GM19372 (cell line): Measurements from ENCODE around the gene DCAF15.

Experiments
- ATAC-seq: cut with Tn5 transposase; IDR thresholded peaks from one replicate; pipeline ENCODE4 v1.9.1; 2021; ENCODE audit warnings: mild to moderate bottlenecking, low read depth, moderate library complexity; ENCODE audit not compliant: unreplicated experiment

DCAF15 gene

DNA sequence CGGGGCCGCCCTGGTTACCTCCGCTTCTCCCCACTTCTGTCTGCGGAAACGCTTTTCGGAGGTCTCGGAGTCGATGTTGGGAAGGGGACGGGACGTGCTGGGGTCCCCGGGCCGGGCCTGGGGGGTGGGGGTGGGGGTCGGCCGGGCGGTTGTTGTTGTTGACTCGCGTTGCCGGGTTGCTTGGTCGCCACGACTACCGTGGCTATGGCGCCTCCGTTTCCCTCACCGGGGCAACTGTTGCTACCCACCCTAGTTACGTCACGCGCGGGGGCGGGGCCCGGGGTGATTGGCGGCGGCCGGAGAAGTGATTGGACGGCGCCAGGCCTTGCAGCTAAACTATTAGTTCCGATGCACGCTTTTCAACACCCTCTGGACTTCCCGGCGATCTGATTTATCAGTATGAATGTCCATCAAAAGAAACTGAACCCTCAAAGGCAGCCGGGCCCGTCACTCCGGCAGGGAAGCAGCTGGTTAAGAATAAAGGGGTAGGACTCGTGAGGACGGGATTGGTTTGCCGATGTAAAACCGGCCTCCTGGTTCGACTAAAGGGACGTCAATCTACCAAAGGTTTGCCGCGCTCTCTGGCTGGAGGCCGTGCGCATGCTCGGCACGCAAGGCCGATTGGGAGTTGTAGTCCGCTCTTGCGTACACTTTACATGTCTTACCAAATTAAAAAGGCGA lies 53.9 kb downstream of the DCAF15 start, which contains the start of gene RFX1:
Gene RFX1, minus strand, starts transcription at position 236 of the 681 bp plus-strand sequence. CDS start 12,477 bp downstream, outside the sequence.
- ATAC-seq = peak; percentile 71

- peak; percentile 47 for ATAC-seq
Observed at GRCh38 chr19:14006766-14007562, 54.7 kb downstream of the DCAF15 start.
